Duodenal mucosa (tissue), 2 donors: Measurements from ENCODE around the gene GALNT17.

Source experiments
- H3K27ac ChIP-seq: one replicate; pipeline ENCODE4 v1.7.0; 2013; ENCODE audit warnings: low read depth, low read length
- H3K27me3 ChIP-seq, 2 donors: one replicate each; pipeline ENCODE4 v1.7.0; 2013; ENCODE audit warnings: low read length in 2 of 2, control low read depth in 1 of 2; ENCODE audit not compliant: insufficient read depth in 2 of 2, control insufficient read depth in 1 of 2
- H3K36me3 ChIP-seq, 2 donors: one replicate each; pipeline ENCODE4 v1.7.0; 2013; ENCODE audit warnings: low read length in 2 of 2, control low read depth in 1 of 2; ENCODE audit not compliant: insufficient read depth in 2 of 2, control insufficient read depth in 1 of 2
- H3K4me1 ChIP-seq, 2 donors: one replicate each; pipeline ENCODE4 v1.7.0; 2013; ENCODE audit warnings: low read length in 2 of 2, control low read depth in 1 of 2; ENCODE audit not compliant: insufficient read depth in 2 of 2, control insufficient read depth in 1 of 2
- H3K4me3 ChIP-seq, 2 donors: one replicate each; pipeline ENCODE4 v1.7.0; 2013; ENCODE audit warnings: low read length in 2 of 2, low read depth in 1 of 2
- H3K9ac ChIP-seq, 2 donors: one replicate each; pipeline ENCODE4 v1.7.0; 2013; ENCODE audit warnings: low read length in 2 of 2, low read depth in 1 of 2
- H3K9me3 ChIP-seq, 2 donors: one replicate each; pipeline ENCODE4 v1.7.0; 2013; ENCODE audit warnings: low read length in 2 of 2, control low read depth in 1 of 2; ENCODE audit not compliant: control insufficient read depth in 1 of 2

Gene GALNT17

DNA sequence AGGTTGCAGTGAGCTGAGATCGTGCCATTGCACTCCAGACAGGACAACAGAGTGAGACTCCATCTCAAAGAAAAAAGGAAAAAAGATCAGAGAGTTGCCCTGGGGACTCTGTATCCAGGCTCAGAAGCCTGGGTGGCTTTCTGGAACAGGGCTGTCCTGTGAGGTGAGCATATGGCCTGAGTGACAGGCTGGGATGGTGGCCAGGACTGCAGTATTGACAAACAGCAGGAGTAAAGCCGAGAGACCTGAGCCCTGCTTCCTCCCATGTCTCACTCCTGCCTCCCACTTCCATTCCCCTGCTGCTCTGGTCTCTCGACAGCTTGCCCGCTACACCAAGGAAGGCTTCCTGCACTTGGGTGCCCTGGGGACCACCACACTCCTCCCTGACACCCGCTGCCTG, 578.5 kb downstream of the GALNT17 start:
- Histone ChIP-seq H3K4me1 (no peaks in the 10 kb centered on the region), H3K4me3 (no peak overlapping the region), H3K9me3 (peaks cover 13 to 18% of the 10 kb centered on the region in 2 donors), H3K27ac (no peak overlapping the region), H3K9ac (no peak overlapping the region), H3K36me3 (no peaks in the 10 kb centered on the region), H3K27me3 (no peaks in the 10 kb centered on the region)

GRCh38 chr7:71712653-71713180, 580.8 kb downstream of the GALNT17 start:
- Histone ChIP-seq H3K9ac (no peak overlapping the region), H3K36me3 (no peaks in the 10 kb centered on the region), H3K4me3 (no peak overlapping the region), H3K4me1 (no peaks in the 10 kb centered on the region), H3K27me3 (no peaks in the 10 kb centered on the region), H3K9me3 (peaks cover 9 to 10% of the 10 kb centered on the region in 2 donors), H3K27ac (no peak overlapping the region)

- no peaks in the 10 kb centered on the region for H3K36me3 ChIP-seq
- H3K4me3 ChIP-seq, result no peak overlapping the region
- no peaks in the 10 kb centered on the region for H3K27me3 ChIP-seq
- H3K4me1 ChIP-seq, result no peaks in the 10 kb centered on the region
- no peak overlapping the region for H3K9ac ChIP-seq
- H3K9me3 ChIP-seq, result no peaks in the 10 kb centered on the region
- no peak overlapping the region for H3K27ac ChIP-seq
Observed at GRCh38 chr7:71716690-71717089, 584.7 kb downstream of the GALNT17 start.

DNA sequence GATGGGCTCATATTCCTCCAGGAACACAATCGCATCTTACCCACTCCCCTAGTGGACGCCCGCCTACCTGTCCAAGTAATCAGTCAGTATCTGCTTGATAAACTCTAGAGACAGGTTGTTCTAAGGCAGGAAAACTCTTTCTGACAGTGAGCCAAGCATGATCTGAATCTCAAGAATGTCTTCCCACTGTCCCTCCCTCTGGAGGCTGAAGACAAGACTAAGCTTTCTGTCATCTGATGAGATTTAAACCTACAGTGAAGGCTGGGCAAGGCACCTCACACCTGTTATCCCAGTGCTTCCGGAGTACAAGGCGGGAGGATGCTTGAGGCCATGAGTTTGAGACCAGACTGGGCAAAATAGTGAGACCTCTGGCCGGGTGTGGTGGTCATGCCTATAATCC, 586.6 kb downstream of the GALNT17 start:
- Histone ChIP-seq H3K4me3 (no peak overlapping the region), H3K27me3 (no peaks in the 10 kb centered on the region), H3K4me1 (no peaks in the 10 kb centered on the region), H3K36me3 (no peaks in the 10 kb centered on the region), H3K9me3 (no peaks in the 10 kb centered on the region), H3K9ac (no peak overlapping the region), H3K27ac (no peak overlapping the region)

GRCh38 chr7:71721742-71722141, 589.8 kb downstream of the GALNT17 start:
- Histone ChIP-seq H3K36me3 (no peaks in the 10 kb centered on the region), H3K27me3 (no peaks in the 10 kb centered on the region), H3K4me3 (no peak overlapping the region), H3K4me1 (no peaks in the 10 kb centered on the region), H3K9ac (no peak overlapping the region), H3K9me3 (no peaks in the 10 kb centered on the region), H3K27ac (no peak overlapping the region)

DNA sequence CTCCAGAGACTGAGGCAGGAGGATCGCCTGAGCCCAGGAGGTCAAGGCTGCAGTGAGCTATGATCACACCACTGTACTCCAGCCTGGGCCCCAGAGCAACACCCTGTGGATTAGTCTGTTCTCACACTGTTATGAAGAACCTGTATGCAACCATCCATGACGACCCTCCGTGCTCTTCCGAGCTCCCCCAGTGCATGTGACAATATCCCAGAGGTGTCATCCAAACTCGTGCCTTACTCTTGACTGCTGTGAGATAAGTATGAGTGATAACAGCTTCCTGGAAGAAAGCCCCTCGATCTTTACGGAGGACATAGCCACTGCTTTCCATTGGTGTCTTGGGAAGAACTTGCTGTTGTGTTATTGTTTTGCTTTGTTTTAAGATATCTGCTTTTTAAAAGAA, 591.9 kb downstream of the GALNT17 start:
- no peaks in the 10 kb centered on the region for H3K9me3 ChIP-seq
- H3K36me3 ChIP-seq, result no peaks in the 10 kb centered on the region
- H3K27me3 ChIP-seq, result no peaks in the 10 kb centered on the region
- H3K4me3 ChIP-seq, result no peak overlapping the region
- no peaks in the 10 kb centered on the region for H3K4me1 ChIP-seq
- no peak overlapping the region for H3K9ac ChIP-seq
- H3K27ac ChIP-seq, result no peak overlapping the region

DNA sequence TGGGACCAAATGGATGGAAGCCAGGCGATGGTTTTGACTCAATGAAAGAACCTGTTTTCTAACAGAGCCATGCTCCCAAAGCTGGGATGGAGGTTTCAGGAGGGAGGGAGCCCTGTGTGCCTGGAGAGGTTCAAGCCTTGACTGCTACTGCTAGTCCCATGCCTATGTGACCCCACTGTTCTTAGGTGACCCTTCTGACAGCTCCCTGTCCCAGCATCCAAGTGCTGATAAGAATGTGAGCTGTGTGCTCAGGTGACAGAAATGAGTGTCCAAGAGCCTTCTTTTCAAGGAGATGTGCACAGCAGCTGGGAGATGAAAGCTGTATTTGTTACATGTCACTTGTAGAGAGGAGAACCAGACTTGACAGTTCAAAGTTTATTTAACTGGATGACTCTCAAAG, 595.4 kb downstream of the GALNT17 start:
- Histone ChIP-seq H3K36me3 (no peaks in the 10 kb centered on the region), H3K9ac (no peak overlapping the region), H3K9me3 (no peaks in the 10 kb centered on the region), H3K4me3 (no peak overlapping the region), H3K4me1 (no peaks in the 10 kb centered on the region), H3K27me3 (no peaks in the 10 kb centered on the region), H3K27ac (no peak overlapping the region)

DNA sequence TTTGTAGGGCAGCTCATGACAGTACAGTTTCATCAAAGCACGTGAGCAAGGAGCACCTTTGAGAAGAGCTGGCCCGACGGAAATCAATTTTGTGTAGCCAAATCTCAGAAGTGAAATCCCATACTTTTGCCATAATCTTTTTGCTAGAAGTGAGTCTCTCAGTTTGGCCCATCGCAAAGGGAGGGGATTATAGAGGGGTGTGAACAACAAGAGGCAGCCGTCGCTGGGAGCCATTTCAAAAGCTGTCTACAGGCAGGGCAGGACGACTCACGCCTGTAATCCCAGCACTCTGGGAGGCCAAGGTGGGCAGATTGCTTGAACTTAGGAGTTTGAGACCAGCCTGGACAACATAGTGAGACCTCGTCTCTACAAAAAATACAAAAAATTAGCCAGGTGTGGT, 599.8 kb downstream of the GALNT17 start:
- Histone ChIP-seq H3K27me3 (no peaks in the 10 kb centered on the region), H3K4me1 (no peaks in the 10 kb centered on the region), H3K9me3 (no peaks in the 10 kb centered on the region), H3K36me3 (no peaks in the 10 kb centered on the region), H3K9ac (no peak overlapping the region), H3K27ac (no peak overlapping the region), H3K4me3 (no peak overlapping the region)

- no peaks in the 10 kb centered on the region for H3K36me3 ChIP-seq
- H3K9me3 ChIP-seq, result no peaks in the 10 kb centered on the region
- H3K27me3 ChIP-seq, result no peaks in the 10 kb centered on the region
- H3K27ac ChIP-seq, result no peak overlapping the region
- no peak overlapping the region for H3K9ac ChIP-seq
- H3K4me3 ChIP-seq, result no peak overlapping the region
- H3K4me1 ChIP-seq, result no peaks in the 10 kb centered on the region
Observed at GRCh38 chr7:71733107-71733870, 601.3 kb downstream of the GALNT17 start.

GRCh38 chr7:71735961-71736556, 604.1 kb downstream of the GALNT17 start:
- Histone ChIP-seq H3K4me1 (no peaks in the 10 kb centered on the region), H3K27me3 (no peaks in the 10 kb centered on the region), H3K36me3 (no peaks in the 10 kb centered on the region), H3K9me3 (no peaks in the 10 kb centered on the region), H3K27ac (no peak overlapping the region), H3K4me3 (no peak overlapping the region), H3K9ac (no peak overlapping the region)
